GM12873 (cell line): ENCODE measurements around the gene C1orf87.
A peak's percentile ranks its signal among the peaks of the same experiment; 100 is the strongest.

Experiments used
- TF ChIP-seq, protein P1 (sequence below): IDR thresholded peaks from 2 replicates; pipeline ENCODE4 v1.5.1; 2012; ENCODE audit warnings: low read depth, mild to moderate bottlenecking, moderate library complexity, low read length, control low read depth; ENCODE audit not compliant: insufficient read depth; ENCODE audit errors: missing control alignments

Gene C1orf87

DNA sequence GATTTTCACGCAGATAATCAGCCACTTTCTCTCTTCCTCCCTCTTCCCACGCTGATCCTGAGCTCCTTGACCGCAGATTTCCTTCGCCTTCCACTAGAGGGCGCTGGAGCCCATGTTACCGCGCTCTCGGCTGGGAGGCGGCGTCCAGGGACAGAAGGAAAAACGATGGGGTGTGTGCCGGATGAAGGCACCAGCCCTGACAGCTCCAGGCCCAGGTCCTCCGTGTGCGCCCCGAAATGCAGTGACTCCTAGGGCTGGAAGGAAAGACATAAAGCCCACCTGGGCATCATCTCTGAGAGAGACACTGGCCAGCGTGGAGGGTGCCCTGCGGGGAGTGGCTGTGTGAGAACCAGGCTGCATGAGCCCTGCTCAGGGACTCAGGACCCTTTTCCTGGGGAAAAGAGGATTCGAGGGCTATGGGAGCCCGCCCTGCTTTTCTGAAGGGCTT lies 102.1 kb downstream of the C1orf87 start:
- TF ChIP-seq, protein P1, sequence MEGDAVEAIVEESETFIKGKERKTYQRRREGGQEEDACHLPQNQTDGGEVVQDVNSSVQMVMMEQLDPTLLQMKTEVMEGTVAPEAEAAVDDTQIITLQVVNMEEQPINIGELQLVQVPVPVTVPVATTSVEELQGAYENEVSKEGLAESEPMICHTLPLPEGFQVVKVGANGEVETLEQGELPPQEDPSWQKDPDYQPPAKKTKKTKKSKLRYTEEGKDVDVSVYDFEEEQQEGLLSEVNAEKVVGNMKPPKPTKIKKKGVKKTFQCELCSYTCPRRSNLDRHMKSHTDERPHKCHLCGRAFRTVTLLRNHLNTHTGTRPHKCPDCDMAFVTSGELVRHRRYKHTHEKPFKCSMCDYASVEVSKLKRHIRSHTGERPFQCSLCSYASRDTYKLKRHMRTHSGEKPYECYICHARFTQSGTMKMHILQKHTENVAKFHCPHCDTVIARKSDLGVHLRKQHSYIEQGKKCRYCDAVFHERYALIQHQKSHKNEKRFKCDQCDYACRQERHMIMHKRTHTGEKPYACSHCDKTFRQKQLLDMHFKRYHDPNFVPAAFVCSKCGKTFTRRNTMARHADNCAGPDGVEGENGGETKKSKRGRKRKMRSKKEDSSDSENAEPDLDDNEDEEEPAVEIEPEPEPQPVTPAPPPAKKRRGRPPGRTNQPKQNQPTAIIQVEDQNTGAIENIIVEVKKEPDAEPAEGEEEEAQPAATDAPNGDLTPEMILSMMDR = peak; percentile 89

DNA sequence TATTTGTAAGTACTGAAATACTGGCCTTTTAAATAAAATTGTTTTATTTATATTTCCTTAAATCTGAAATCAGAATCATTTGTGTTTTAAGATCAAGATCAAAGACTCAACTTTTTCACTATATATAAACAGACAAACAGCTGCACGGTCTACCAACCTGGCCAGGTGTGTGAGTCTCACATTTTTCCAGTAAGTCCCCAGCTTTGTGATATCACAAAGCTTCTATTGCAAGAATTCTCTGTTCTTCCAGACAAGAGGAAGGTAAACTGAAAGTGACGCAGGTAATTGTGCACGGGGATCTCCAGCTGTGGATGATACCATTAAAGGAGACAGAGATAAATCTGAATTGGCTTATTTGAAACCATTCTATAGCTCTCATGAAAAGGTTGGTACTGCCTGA lies 105.8 kb downstream of the C1orf87 start:
- TF ChIP-seq, protein P1 = no peak

DNA sequence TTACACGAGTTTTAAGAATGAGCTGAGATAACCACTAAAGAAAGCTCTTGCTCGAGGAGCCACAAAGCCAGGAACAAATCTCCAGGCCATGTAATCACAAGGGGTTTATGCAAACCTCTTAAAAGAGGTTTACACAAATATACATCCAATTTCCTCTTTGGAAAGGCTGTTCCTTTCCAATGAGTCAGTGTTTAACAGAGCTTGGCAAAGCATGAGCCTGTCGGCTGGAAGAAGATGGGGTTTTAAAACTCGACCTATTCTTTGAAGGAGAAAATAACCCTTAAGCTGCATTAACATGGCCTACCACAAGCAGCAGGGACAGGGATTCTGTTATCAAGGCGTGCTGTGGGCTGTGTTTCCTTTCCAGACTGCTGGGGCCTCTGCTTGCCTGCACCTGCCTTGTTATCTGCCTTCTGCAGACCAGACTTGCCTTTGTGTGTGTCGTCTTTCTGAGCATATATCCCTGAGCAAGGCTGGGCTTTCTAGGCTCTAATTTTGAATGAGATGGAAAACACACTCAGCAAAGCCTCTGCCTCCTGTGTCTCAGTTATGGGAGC lies 106.4 kb downstream of the C1orf87 start:
- TF ChIP-seq, protein P1 = no peak

DNA sequence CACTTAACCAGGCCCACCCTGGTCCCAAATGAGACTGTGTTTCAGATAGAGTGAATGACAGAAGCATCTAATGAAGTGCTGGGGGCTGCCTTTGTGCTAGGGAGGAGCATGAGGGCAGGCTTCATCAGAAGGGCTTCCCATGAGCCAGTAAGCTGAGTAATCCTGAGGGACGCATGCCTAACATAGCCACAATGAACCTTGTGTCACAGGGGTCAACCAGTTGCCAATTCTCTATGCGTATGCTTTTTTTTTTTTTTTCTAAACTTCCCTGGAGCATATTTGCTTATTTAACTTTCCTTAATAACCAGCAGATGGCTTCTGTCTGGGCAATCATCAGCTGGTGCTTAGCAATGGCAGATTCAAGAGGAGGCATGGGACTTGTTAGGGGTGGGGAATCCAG lies 121.5 kb downstream of the C1orf87 start:
- TF ChIP-seq, protein P1 = no peak

DNA sequence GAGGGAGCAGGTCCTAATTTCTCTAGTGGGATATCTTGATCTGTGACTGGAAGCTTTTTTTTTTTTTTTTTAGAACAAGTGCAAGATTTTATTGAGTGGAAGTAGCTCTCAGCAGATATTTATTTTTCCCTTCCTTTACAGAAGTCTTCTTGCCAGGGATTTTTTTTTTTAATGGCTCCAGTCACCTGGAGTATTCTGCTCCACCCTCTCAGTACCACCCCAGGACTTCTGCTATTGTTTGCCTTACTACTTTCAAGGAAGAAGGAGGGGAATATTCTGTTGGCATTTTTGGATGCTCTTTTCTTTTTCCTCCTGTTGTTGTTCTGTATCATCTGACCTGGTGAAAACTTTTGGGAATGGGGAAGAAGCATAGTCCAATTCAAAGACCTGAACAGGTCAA lies 123.9 kb downstream of the C1orf87 start:
- TF ChIP-seq, protein P1 = no peak

DNA sequence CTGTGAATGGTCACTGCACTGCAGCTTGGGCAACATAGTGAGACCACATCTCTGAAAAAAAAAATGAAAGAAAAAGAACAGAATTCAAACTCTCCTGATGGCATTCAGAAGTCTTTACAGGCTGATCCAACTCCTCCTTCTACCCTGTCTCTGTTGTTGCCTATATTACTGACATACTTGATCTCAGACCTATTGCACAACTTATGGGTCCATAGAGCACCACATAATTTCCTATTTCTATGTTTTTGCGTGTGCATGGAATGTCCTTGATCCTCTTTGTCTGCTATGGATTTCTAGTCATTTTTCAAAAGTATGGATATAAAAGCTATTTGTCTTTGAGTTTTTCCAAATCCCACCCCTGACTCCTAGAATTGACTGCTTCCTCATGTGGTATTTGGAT lies 124.6 kb downstream of the C1orf87 start:
- TF ChIP-seq, protein P1 = no peak

DNA sequence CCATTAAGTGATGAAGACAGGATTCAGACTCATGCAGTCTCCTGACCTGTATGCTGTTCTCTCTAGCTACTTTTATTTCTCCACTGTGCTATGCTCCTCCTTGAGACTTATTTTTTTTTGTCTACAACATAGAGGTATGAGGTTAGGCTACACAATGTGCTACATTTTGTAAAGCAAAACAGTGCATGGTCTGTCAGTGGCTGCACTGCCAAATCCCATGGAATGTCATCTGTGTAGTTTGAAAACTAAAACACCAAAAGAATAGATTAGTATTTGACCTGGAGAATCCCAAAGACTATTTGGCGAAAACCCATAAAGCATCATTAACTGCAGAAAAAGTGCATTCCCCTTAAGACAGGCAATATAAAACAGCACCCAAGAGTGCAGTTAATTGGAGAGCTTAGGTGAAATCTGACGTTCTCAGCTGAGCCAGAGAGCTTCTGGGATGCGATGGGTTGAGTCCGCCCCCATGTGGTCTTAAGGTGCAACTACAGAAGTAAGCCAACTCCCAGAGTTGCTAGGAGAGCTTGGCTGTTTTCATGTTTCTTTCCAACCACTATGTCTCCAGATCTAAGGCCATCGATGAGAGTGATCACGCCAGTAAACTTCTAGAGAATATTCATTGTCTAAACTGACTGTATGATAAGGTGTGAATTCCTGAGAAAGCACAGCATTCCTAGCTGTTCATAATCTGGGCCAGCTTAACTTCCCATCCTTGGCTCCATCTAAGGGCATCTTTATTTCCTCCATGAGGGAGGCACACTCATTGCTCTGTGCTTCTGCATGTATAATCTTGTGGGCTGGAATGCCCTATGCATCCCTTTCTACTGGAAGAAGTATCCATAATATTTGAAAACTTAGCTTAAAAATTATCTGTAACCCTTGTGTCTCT lies 126.3 kb downstream of the C1orf87 start:
- TF ChIP-seq, protein P1 = peak; percentile 92
